ENCODE results near the gene TRIM73.
"Not testable (repeated sequence)": the region's sequence is repeated elsewhere in the genome, so short reads cannot be mapped to it uniquely, and the experiment has no call there.

The TRIM73 gene

DNA sequence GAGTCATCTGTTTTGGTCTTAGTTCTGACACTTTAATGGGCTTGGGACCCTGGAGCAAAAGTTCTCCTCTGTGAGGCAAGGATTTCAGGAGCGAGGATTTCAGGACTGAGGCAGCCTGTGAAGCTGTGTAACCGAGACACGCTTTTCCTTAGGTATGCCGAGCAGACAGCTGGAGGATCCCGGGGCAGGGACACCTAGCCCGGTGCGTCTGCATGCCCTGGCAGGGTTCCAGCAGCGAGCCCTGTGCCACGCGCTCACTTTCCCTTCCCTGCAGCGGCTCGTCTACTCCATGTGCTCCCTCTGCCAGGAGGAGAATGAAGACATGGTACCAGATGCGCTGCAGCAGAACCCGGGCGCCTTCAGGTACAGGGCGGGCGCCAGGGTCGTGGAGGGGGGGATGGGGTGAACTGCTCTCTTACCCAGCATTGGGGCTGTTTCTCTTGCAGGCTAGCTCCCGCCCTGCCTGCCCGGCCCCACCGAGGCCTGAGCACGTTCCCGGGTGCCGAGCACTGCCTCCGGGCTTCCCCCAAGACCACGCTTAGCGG is 20.5 kb downstream of the TRIM73 start:
- not testable (repeated sequence) for DNase-seq (ENCODE audit: low read depth)

DNA sequence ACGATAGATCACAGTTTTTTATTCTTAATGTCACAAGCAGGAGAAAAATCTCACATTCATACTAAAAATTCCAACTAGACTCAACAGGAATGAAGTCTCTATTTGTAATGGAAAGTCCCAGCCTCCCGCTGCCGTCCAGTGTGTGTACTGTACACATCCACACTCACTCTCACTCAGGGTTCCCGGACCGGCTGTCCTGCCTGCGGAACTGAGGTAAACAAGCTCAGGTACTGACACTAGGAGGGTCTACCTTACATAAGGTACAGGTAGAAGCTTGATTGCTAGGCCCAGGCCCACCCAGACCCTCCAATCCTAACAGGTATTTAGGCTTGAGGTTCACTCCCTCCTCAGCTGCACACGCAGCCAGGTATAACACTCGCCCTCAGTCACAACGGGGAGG is 21.4 kb downstream of the TRIM73 start:
- DNase-seq (ENCODE audit: low read depth): not testable (repeated sequence)

DNA sequence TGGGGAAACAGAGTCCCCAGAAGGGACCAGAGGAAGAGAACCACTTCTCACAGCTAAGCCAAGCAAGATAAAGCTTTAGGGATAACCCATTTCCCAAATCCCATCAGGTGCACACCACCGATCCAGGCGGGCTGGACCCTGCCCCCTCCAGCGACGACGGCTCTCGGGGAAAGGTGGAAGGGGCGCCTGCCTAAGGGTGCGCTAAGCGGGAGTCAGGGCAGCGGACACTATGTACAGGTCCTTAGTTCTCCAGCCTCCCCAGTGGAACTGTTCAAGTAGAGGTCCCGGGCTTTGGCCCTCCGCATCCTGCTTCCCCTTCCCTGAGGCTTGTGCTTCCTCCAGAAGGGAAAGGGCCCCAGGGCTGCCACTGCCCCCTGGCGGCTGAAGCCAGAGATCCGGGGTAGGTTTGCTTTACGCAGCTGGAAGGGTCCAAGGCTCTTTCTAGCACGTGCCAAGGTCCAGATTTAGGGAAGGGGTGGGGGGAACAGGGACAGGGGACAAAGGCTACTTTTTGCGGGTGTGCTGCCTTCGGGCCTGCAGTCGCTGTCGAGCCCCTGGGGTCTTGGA is 22.9 kb downstream of the TRIM73 start:
- not testable (repeated sequence) for DNase-seq (ENCODE audit: low read depth)

DNA sequence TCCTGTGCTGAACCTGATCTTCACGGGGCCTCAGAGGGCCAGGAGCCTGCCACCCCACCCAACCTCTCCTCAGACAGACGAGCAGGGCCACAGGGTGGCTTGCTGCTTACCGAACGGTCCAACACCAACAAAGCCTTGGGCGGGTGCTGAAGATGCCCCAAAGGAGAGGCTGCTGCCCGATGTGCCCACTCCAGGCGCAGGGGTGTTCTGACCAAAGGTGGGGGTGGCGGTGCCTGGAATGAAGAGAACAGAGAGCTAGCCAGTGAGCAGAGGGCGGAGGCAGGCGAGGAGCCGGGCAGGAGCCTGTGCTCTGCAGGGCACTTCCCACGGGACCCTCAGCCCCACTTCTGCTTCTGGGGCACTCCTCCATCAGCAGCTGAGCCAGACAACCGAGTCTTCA is 23.8 kb downstream of the TRIM73 start:
- not testable (repeated sequence) for DNase-seq (ENCODE audit: low read depth)

DNA sequence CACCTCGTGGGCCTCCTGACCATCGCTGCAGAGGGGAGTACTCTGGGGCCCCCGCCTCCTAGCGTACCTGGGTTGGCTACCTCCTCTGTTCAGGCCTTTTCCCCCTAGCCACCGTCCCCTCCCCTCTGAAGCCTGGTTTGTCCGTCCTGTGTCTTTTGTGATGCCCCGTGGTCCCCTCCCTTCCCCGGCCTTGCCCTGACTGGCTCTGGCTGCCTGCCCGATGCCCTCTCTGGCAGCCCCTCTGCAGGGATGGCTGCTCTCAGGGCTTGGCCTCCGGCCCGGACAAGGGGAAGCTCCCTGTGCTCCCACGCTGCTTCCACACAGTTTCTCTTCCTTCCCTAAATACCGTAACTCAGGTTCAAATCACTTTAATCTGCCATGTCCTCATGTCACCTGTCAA is 24.3 kb downstream of the TRIM73 start:
- DNase-seq (ENCODE audit: low read depth): not testable (repeated sequence)

DNA sequence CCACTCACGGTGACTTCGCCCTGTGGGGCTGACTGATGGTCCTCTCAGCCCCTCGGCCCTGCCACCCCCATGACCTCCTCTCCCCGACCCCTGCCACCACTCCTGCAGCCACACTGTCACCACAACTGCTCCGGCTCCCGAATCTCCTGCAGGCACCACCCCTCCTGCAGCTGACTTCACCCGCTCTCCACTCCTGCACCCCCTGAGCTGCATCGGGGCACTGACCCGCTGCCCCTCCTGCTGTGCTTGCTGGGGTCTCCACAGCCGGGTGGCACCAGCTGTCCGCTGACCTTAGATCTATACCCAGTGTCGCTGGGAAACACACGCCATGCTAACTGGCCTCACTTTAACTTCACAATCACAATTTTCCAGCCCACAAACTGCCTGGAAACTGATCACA is 24.7 kb downstream of the TRIM73 start:
- not testable (repeated sequence) for DNase-seq (ENCODE audit: low read depth)

DNA sequence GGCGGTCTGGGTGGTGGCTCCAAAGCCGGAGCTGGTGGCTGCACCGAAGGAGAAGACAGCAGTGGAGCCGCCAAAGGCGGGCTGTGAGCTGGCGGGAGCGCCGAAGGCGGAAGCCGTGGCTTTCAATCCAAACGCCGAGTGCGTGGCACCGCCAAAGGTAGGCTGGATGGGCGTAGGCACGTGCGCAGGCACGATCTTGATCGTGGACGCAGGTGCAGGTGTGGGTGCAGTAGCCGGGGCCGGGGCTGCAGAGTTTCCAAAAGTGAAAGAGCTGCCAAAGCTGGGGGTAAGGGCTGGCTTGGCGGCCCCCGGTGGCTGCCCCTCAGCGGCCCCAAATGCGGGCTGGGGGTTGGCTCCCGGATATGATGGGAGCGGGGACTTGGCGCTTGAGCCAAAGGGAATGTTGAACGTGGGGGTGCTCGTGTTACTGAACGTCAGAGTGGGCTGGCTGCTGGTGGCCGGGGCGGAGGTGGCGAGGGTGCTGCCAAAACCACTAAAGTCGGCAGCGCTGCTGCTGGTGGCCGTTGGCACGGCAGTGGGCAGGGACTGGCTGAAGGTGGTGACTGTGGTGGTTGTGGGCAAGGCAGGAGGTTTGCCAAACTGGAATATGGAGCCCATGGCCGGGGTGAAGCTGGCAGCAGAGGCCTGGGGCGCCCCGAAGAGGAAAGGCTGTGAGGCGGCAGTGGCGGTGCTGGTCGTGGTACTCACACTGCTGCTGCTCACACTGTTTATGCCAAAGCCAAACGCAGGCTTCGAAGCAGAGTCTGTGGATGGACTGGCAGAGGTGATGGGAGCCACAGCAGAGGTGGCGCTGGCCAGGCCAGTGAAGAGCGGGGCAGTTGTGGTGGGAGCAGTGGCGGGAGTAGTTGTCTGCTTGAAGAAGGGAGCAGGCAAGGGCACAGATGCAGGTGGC is 26.6 kb downstream of the TRIM73 start:
- DNase-seq (ENCODE audit: low read depth): not testable (repeated sequence)

DNA sequence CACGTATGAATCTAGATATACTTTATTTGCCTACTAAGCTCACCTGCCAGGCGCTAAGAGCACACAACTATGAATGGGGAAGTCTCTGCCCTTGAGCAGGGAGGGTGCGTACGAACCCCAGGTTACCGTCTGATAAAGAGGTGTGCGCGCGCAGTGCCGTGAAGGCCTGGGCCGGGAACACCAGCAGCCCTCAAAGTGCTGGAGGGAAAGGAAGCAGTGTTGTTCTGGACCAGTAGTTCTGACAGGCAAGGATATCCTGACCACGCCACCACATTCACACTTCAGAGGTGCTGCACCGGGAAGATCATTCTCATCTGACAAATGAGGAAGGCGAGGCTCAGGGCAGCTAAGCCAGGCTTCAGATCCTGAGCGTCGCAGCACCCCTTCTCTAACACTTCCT is 28.1 kb downstream of the TRIM73 start:
- not testable (repeated sequence) for DNase-seq (ENCODE audit: low read depth)

DNA sequence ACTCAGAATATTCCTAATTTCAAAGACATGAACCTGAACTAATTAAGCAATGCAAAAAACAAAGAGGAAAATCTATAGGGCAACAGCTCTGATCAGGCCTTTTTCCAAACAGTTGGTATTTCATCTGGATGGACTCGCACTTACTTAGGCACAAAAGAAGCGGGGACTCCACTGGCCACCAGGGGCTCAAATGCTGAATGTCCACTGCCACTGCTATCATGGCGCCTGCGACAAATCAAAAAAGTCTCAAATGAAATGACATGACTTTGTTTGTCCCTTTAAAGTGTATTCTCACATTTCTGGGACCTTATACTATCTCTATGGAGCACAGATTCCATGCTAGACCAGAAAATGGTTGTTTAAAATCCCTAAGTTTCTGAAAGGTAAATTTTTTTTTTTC is 43.6 kb downstream of the TRIM73 start:
- DNase-seq (ENCODE audit: low read depth): not testable (repeated sequence)

DNA sequence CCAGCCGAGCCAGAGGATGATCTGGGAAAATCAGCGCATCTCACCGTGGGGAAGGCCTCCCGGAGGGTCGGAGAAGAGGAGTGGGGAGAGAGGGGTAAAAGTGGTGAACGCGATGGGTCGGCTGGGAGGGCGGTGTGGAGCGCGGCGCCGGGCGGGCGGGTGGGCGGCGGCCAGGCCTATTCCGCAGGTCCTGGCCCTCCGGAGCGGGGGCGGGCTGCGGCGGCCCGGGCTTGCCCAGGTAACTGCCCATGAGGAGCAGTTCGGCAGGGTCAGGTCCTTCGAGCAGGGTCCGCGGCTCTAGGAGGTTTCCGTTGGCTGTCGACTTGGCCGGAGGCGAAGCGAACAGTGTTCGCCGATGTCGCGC is 46.7 kb downstream of the TRIM73 start:
- DNase-seq (ENCODE audit: low read depth): not testable (repeated sequence)

DNA sequence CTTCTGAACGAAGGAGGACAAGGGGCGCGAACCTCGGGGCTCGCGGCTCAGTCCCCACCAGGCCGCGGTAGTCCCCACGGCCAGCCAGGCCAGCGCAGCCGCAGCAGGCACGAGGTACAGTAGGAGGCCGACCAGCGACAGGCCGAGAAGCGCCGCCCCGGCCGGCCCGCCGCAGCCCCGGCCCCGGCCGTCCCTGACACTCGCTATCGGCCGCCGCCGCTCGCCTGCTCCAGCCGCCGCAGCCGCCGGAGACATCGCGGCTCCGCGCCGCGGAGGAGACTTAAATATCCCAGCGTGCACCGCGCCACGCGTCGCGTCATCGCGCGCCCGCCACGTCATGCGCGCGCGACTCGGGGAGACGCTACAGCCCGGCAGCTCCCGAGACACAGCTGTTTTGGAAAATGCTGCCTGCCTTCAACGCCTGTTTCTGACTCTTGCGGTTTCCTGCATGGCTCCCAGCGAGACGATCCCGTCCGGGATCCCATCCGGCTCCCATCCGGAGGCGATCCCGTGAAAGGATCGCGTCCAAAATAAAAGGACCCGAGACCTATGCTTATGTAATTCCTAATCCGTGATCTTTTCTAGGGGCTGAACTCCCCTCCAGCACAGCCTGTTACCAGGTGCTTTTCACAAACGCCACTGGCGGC is 47.2 kb downstream of the TRIM73 start:
- not testable (repeated sequence) for DNase-seq (ENCODE audit: low read depth)

DNA sequence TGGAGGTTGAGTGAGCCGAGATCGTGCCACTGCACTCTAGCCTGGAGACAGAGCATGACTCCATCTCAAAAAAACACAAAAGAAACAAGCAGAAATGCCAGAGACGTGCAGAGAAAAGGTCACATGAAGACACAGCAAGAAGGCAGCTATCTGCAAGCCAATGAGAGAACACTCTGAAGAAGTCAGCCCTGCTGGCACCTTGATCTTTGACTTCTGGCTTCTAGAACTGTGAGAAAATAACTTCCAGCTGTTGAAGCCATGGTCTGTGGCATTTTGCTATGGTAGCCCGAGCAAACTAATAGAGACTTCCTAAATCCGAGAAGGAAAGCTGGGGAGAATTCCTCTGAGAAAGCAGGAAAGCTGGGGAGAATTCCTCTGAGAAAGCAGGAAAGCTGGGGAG is 54.5 kb downstream of the TRIM73 start:
- not testable (repeated sequence) for DNase-seq (ENCODE audit: low read depth)

DNA sequence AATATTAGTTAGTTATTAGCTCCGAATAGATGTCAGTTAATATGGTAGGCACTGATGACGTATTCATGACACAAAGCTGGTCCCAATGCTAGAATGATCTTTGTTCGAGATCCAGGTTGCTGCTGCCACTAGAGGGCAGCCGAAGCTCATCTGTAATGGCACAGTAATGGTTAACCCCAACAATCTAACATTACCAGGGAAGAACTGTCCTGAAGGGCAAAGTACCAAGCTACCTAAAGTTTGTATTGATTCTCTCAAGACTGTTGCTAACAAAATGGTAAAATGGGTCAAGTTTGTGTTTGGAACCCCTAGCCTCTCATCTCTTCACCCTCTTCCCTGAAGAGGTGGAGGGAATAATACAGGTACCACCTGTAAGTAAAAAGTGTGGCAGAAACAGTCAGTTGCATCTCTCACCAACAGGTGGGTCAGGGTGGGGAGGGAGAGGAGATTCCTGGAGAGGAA is 57.1 kb downstream of the TRIM73 start:
- DNase-seq (ENCODE audit: low read depth): not testable (repeated sequence)

All from fibroblast of the conjunctiva (primary cell).